HUES64 (cell line): ENCODE data around the gene PIK3R6. TPM values are rescaled to one million over a fixed set of nuclear protein-coding genes. Genes with fewer than 3 reads are reported as not detected.

ENCODE experiments used
- H3K27ac ChIP-seq: 2 replicates; pipeline ENCODE4 v1.7.0; 2013; ENCODE audit warnings: low read depth, low read length, inconsistent platforms
- H3K27me3 ChIP-seq: 2 replicates; pipeline ENCODE4 v1.6.1; 2013; ENCODE audit warnings: mild to moderate bottlenecking, low read length; ENCODE audit not compliant: insufficient read depth
- H3K36me3 ChIP-seq: 2 replicates; pipeline ENCODE4 v1.6.1; 2013; ENCODE audit warnings: mild to moderate bottlenecking, low read length; ENCODE audit not compliant: insufficient read depth
- H3K4me1 ChIP-seq: 2 replicates; pipeline ENCODE4 v1.6.1; 2013; ENCODE audit warnings: mild to moderate bottlenecking, low read length, moderate library complexity; ENCODE audit not compliant: insufficient read depth
- H3K4me3 ChIP-seq: 2 replicates; pipeline ENCODE4 v1.5.1; 2013; ENCODE audit warnings: mild to moderate bottlenecking, low read length, moderate library complexity
- H3K9ac ChIP-seq: 2 replicates; pipeline ENCODE4 v1.6.1; 2013; ENCODE audit warnings: mild to moderate bottlenecking, low read depth, low read length
- H3K9me3 ChIP-seq: 2 replicates; pipeline ENCODE4 v1.6.1; 2013; ENCODE audit warnings: low read depth, low read length; ENCODE audit not compliant: insufficient read depth
- whole genome bisulfite sequencing: fragments of 150-250, 120-280 bp; methylation state at CpG from one replicate; pipeline ENCODE4 v1.1.7; 2013; ENCODE audit warnings: missing lambda C conversion rate; 5-methylcytosine and 5-hydroxymethylcytosine counted together
- polyA plus RNA-seq, 2 experiments: library from polyadenylated mRNA; stranded (reverse); fragments of 50-300 nt; gene quantifications; one replicate each; pipeline ENCODE4 v1.2.3, GENCODE V29; 2013

PIK3R6 gene
- 0.10 TPM for polyA plus RNA-seq (2013, experiment 1 of 2)
- polyA plus RNA-seq (2013, experiment 2 of 2): 0.13 TPM

GRCh38 chr17:8867361-8867981 lies at the start of gene PIK3R6:
PIK3R6 (minus strand) TSS chr17:8867674; CDS start chr17:8849794, 17,880 bp downstream.
- no peaks in the 10 kb centered on the region for H3K9me3 ChIP-seq
- H3K4me3 ChIP-seq: no peak within 1 kb of the TSS

DNA sequence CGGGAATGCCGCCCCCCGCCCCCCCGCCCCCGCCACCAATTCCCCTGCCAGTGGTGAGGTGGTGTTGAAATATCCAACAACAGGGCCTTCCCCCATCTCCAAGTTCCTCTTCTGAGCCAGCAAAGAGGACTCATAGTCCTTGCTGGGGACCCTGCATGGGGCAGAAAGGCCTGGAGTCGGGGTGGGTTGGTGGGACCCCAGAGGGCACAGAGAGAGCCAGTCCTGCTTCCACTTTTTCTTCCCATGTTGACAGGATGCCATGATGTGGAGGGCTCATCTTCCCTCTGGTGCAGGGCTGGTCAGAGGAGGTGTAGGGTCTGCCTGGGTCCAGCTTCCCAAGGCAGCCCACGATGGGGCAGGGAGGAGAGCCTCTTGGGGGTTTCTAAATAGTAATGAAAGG lies 49.0 kb upstream of the PIK3R6 start:
- Histone ChIP-seq H3K36me3 (no peaks in the 10 kb centered on the region), H3K4me1 (no peaks in the 10 kb centered on the region), H3K9me3 (peaks cover 9% of the 10 kb centered on the region), H3K27me3 (no peaks in the 10 kb centered on the region), H3K4me3 (no peak overlapping the region), H3K27ac (no peak overlapping the region), H3K9ac (no peak overlapping the region)
- 86% methylated on average over 2 of the region's 7 CpGs for WGBS

More at GRCh38 chr17:8867361-8867981, at the start of gene PIK3R6:
- H3K4me1 ChIP-seq: no peaks in the 10 kb centered on the region
- H3K36me3 ChIP-seq: no peaks in the 10 kb centered on the region
- 86% methylated on average over 12 of the region's 12 CpGs for WGBS
- no peaks in the 10 kb centered on the region for H3K27me3 ChIP-seq
- H3K27ac ChIP-seq: no peak within 1 kb of the TSS
- no peak within 1 kb of the TSS for H3K9ac ChIP-seq

DNA sequence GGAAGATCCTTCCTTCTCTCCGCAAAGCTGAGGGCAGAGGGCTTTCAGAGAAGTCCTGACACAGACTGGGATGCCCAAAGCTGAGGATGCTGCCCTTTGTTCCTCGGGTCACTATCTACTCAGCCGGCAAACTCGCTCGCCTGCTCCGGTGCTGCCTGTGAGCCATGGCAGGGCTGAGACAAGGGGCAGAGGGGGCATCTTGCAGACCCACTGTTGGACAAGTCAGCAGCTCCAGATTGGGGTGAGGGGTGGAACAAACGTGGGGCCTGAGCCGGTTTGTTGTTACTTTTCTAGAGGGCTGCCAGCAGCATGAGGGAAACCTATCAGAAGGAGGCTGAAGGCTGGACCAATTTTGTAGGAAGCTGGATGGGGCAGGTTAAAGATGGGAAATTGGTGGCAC lies 47.1 kb upstream of the PIK3R6 start:
- Histone ChIP-seq H3K9me3 (peaks cover 9% of the 10 kb centered on the region), H3K4me1 (no peaks in the 10 kb centered on the region), H3K27ac (no peak overlapping the region), H3K9ac (no peak overlapping the region), H3K36me3 (no peaks in the 10 kb centered on the region), H3K4me3 (no peak overlapping the region), H3K27me3 (no peaks in the 10 kb centered on the region)
- 95% methylated on average over 8 of the region's 8 CpGs for WGBS

- no peaks in the 10 kb centered on the region for H3K4me1 ChIP-seq
- no peaks in the 10 kb centered on the region for H3K36me3 ChIP-seq
- no peak overlapping the region for H3K27ac ChIP-seq
- H3K9me3 ChIP-seq: peaks cover 9% of the 10 kb centered on the region
- WGBS: 90% methylated on average over 4 of the region's 4 CpGs
- no peaks in the 10 kb centered on the region for H3K27me3 ChIP-seq
- H3K4me3 ChIP-seq: no peak overlapping the region
- H3K9ac ChIP-seq: no peak overlapping the region
Observed at GRCh38 chr17:8913879-8914278, 46.4 kb upstream of the PIK3R6 start.

DNA sequence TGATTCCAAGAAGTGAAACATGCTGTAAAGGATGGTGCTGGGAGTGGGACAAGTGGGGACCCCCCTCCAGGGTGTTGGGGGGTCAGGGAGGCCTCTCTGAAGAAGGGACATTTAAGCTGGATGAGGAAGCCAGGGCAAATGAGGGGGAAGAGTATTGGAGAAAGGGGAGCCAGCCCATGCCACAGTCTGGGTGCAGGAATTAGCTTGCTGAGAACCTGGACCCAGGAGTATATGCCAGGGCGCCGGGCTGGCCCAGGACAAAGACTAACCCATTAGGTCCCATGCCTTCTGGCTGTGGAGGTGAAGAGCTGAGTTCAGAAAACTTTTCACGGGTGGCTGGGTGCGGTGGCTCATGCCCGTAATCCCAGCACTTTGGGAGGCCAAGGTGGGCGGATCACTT lies 45.6 kb upstream of the PIK3R6 start:
- Histone ChIP-seq H3K27me3 (no peaks in the 10 kb centered on the region), H3K27ac (no peak overlapping the region), H3K4me1 (no peaks in the 10 kb centered on the region), H3K36me3 (no peaks in the 10 kb centered on the region), H3K9ac (no peak overlapping the region), H3K4me3 (no peak overlapping the region), H3K9me3 (peaks cover 5% of the 10 kb centered on the region; the same call in 1 of the 2 replicates)
- WGBS: 96% methylated on average over 6 of the region's 6 CpGs

DNA sequence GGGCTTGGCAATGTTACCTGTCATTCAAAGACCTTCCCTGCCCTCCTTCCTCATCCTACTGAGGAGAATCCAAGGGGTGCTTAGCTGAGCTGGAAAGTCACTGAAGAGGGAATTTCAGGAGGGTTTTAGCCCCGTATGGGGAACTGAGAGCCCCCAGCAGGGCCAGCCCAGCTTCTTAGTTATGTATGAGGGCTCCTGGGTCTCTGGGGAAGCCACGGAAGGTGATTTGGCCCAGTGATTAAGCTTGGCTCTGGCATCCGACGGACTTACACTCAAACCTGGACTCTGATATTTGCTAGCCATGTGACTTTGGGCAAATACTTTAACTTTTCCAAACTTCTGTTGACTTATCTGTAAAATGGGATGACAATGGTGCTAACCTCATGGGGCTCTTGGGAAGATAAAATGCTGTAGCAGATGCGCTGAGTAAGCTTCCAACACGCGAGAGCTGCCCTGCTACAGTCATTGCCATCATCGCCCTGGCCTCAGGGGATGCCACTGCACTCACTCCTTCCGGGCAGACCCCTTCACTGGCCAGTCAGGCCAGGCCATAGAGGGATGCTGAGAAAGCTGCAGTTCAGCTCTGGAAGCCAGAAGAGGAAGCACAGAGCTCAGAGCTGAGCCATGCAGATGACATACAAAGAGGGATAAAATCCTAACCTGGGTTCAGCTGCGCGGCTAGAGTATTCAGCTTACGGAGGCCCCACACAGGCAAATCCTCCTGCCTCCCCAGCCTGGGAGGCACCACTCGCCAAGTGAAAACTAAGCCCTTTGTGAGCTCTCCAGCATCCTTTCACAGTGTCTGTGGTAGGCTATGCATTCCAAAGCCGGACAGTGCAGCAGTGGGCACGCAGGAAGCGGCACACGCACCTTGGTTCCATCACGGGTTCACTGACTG lies 44.9 kb upstream of the PIK3R6 start:
- 93% methylated on average over 18 of the region's 18 CpGs for WGBS
- Histone ChIP-seq H3K9me3 (peaks cover 5% of the 10 kb centered on the region; the same call in 1 of the 2 replicates), H3K27me3 (no peaks in the 10 kb centered on the region), H3K4me3 (no peak overlapping the region), H3K4me1 (no peaks in the 10 kb centered on the region), H3K36me3 (no peaks in the 10 kb centered on the region), H3K9ac (no peak overlapping the region), H3K27ac (no peak overlapping the region)

GRCh38 chr17:8910969-8911604 lies 43.6 kb upstream of the PIK3R6 start:
- Histone ChIP-seq H3K4me1 (no peaks in the 10 kb centered on the region), H3K9ac (no peak overlapping the region), H3K27me3 (no peaks in the 10 kb centered on the region), H3K4me3 (no peak overlapping the region), H3K27ac (no peak overlapping the region), H3K36me3 (no peaks in the 10 kb centered on the region), H3K9me3 (no peaks in the 10 kb centered on the region)
- 93% methylated on average over 18 of the region's 18 CpGs for WGBS

DNA sequence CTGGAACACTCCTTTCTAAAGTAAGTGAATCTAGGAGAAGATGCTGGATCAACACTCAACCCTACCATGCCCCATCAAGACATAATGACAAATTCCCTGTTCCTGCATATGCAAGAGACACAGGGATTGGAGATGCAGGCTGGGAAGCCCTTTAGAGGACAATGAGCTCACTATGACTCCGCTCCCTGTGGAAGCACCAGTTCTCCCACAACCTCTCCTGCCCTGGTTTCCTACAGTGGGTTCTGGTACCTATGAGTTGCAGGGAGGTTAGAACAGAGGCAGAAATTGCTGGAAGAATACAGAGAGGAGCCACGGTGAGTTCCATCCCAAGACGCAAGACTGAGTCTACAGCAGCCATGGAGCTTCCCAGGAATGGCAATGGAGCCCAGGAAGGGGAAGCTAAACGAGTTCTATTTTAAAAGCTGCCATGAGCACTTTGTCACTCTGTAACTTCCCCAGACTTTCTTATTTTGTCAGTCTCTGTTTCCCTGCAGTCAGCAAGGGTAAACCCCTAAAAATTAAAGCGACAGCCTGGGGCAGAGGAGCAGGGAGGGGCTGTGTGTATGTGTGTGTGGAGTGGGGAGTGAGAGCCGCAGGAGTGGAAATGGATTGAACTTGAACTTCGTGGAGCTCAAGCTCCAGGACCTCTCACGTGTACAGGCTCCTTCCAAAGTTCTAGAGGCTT lies 42.3 kb upstream of the PIK3R6 start:
- no peak overlapping the region for H3K4me3 ChIP-seq
- H3K4me1 ChIP-seq: no peaks in the 10 kb centered on the region
- no peak overlapping the region for H3K27ac ChIP-seq
- H3K36me3 ChIP-seq: no peaks in the 10 kb centered on the region
- H3K27me3 ChIP-seq: no peaks in the 10 kb centered on the region
- H3K9me3 ChIP-seq: no peaks in the 10 kb centered on the region
- no peak overlapping the region for H3K9ac ChIP-seq
- whole genome bisulfite sequencing: 92% methylated on average over 8 of the region's 8 CpGs

DNA sequence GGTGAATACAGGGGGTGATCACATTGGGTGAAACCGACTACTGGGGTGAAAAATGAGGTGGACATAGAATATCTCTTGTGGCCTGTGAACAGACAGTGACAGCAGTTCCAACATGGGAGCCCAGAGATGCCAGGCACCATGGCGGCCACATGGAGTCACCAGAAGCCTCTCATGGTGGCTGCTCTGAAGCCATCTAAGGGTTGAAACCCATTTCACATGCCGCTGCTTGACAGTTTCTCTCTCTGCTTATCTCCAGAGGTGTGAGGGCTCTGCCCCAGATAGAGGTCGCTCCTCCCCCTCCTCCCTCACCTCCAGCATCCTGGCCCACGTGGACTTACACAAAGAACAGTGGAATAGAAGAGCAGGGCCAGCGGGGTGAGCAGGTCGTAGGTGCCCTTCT lies 37.9 kb upstream of the PIK3R6 start:
- Histone ChIP-seq H3K36me3 (no peaks in the 10 kb centered on the region), H3K9ac (no peak overlapping the region), H3K27me3 (no peaks in the 10 kb centered on the region), H3K4me1 (peaks cover 6% of the 10 kb centered on the region; the same call in 1 of the 2 replicates), H3K4me3 (no peak overlapping the region), H3K27ac (no peak overlapping the region), H3K9me3 (no peaks in the 10 kb centered on the region)
- 89% methylated on average over 7 of the region's 7 CpGs for WGBS

GRCh38 chr17:8904686-8905085 lies 37.2 kb upstream of the PIK3R6 start:
- H3K36me3 ChIP-seq: no peaks in the 10 kb centered on the region
- peaks cover 10% of the 10 kb centered on the region; the same call in 1 of the 2 replicates for H3K4me1 ChIP-seq
- no peak overlapping the region for H3K9ac ChIP-seq
- no peak overlapping the region for H3K27ac ChIP-seq
- no peaks in the 10 kb centered on the region for H3K27me3 ChIP-seq
- no peaks in the 10 kb centered on the region for H3K9me3 ChIP-seq
- WGBS: 94% methylated on average over 5 of the region's 5 CpGs
- H3K4me3 ChIP-seq: no peak overlapping the region
